IMR-90 (cell line): Measurements from ENCODE around the gene EPC1. TPM values are rescaled to one million over a fixed set of nuclear protein-coding genes. Genes with fewer than 3 reads are reported as not detected.
A peak's percentile ranks its signal among the peaks of the same experiment; 100 is the strongest.

Experiments used
- ATAC-seq: fragments of 200-7000 bp; cut with Tn5 transposase; 2 replicates; pipeline ENCODE4 v1.9.1; 2020; ENCODE audit warnings: low read depth, mild to moderate bottlenecking, moderate library complexity
- BruUV-seq: library from RNA; stranded (reverse); fragments of 400-500 nt; replicated peaks from 2 replicates; lab custom pipeline; 2021; lab: Mats Ljungman, UMichigan
- CTCF ChIA-PET: fragments of 300-600 bp; formaldehyde crosslinking; extraction: SDS; loops from one replicate; lab custom pipeline; 2021; ENCODE audit warnings: antibody characterized with exemption; lab: Yijun Ruan, JAX
- POLR2A ChIA-PET: fragments of 300-600 bp; sonication (Branson Sonifier 250); formaldehyde crosslinking; loops from one replicate; lab custom pipeline; 2022; ENCODE audit warnings: antibody characterized with exemption; ENCODE audit not compliant: unreplicated experiment; lab: Charles Lee
- DNase-seq: peaks from one replicate; pipeline ENCODE4 v3.0.0; 2013
- H2AFZ ChIP-seq: replicated peaks from 2 replicates; pipeline ENCODE3; 2013; ENCODE audit warnings: low read length, mild to moderate bottlenecking; ENCODE audit not compliant: poor library complexity
- H2AK5ac ChIP-seq: 2 replicates; pipeline ENCODE4 v1.6.1; 2013; ENCODE audit warnings: low read depth, low read length, inconsistent platforms
- H2AK9ac ChIP-seq: replicated peaks from 2 replicates; pipeline ENCODE3; 2013; ENCODE audit warnings: mild to moderate bottlenecking, low read depth, low read length, moderate library complexity; ENCODE audit not compliant: poor library complexity
- H2BK120ac ChIP-seq: 2 replicates; pipeline ENCODE4 v1.6.1; 2013; ENCODE audit warnings: low read depth, low read length, inconsistent platforms
- H2BK15ac ChIP-seq: 3 replicates; pipeline ENCODE4 v1.6.1; 2013; ENCODE audit warnings: low read depth, low read length, inconsistent platforms
- H2BK20ac ChIP-seq: 2 replicates; pipeline ENCODE4 v1.6.1; 2013; ENCODE audit warnings: low read depth, mild to moderate bottlenecking, inconsistent platforms, low read length, moderate library complexity
- H2BK5ac ChIP-seq: 2 replicates; pipeline ENCODE4 v1.6.1; 2013; ENCODE audit warnings: mild to moderate bottlenecking, low read depth, low read length, inconsistent platforms; ENCODE audit not compliant: poor library complexity, severe bottlenecking
- H3K14ac ChIP-seq: replicated peaks from 2 replicates; pipeline ENCODE4 v1.6.1; 2013; ENCODE audit warnings: low read depth, low read length, inconsistent platforms
- H3K18ac ChIP-seq: 2 replicates; pipeline ENCODE4 v1.6.1; 2013; ENCODE audit warnings: low read depth, low read length, control low read depth
- H3K23ac ChIP-seq: 2 replicates; pipeline ENCODE4 v1.6.1; 2013; ENCODE audit warnings: low read depth, low read length, inconsistent platforms
- H3K27ac ChIP-seq: 2 replicates; pipeline ENCODE4 v1.5.1; 2013; ENCODE audit warnings: mild to moderate bottlenecking, control low read depth, low read length; ENCODE audit not compliant: insufficient read depth
- H3K27me3 ChIP-seq: 2 replicates; pipeline ENCODE4 v1.6.1; 2013; ENCODE audit warnings: low read length; ENCODE audit not compliant: control insufficient read depth, insufficient read depth
- H3K36me3 ChIP-seq: 2 replicates; pipeline ENCODE4 v1.6.1; 2013; ENCODE audit warnings: low read length, mixed read lengths; ENCODE audit not compliant: control insufficient read depth, insufficient read depth
- H3K4ac ChIP-seq: 2 replicates; pipeline ENCODE4 v1.6.1; 2013; ENCODE audit warnings: low read depth, low read length, inconsistent platforms
- H3K4me1 ChIP-seq: 2 replicates; pipeline ENCODE4 v1.6.1; 2013; ENCODE audit warnings: low read length, mixed read lengths; ENCODE audit not compliant: control insufficient read depth, insufficient read depth
- H3K4me2 ChIP-seq: 2 replicates; pipeline ENCODE4 v1.6.1; 2013; ENCODE audit warnings: low read depth, mild to moderate bottlenecking, control low read depth, low read length, moderate library complexity
- H3K4me3 ChIP-seq: 2 replicates; pipeline ENCODE4 v1.5.1; 2013; ENCODE audit warnings: low read depth, mild to moderate bottlenecking, control low read depth, low read length, moderate library complexity; ENCODE audit not compliant: insufficient read depth
- H3K56ac ChIP-seq: 2 replicates; pipeline ENCODE4 v1.6.1; 2013; ENCODE audit warnings: low read length, inconsistent platforms; ENCODE audit not compliant: insufficient read depth; ENCODE audit errors: extremely low read depth
- H3K79me1 ChIP-seq, 2 experiments: 2 replicates each; pipeline ENCODE4 v1.6.1; 2013; ENCODE audit warnings: low read length in 2 of 2, inconsistent platforms in 1 of 2, low read depth in 1 of 2
- H3K9ac ChIP-seq: 2 replicates; pipeline ENCODE4 v1.6.1; 2013; ENCODE audit warnings: low read depth, low read length, control low read depth
- H3K9me1 ChIP-seq: 2 replicates; pipeline ENCODE4 v1.6.1; 2013; ENCODE audit warnings: low read length, inconsistent platforms; ENCODE audit not compliant: insufficient read depth
- H3K9me3 ChIP-seq: 2 replicates; pipeline ENCODE4 v1.6.1; 2013; ENCODE audit warnings: low read length; ENCODE audit not compliant: control insufficient read depth, insufficient read depth
- H4K20me1 ChIP-seq: 2 replicates; pipeline ENCODE4 v1.6.1; 2013; ENCODE audit warnings: low read length, inconsistent platforms; ENCODE audit not compliant: insufficient read depth
- H4K5ac ChIP-seq: 2 replicates; pipeline ENCODE4 v1.6.1; 2013; ENCODE audit warnings: mild to moderate bottlenecking, low read depth, low read length, control low read depth
- H4K8ac ChIP-seq, 2 experiments: 2 replicates each; pipeline ENCODE4 v1.6.1; 2013; ENCODE audit warnings: low read depth in 2 of 2, low read length in 2 of 2, control low read depth in 1 of 2, inconsistent platforms in 1 of 2
- H4K91ac ChIP-seq: 2 replicates; pipeline ENCODE4 v1.6.1; 2013; ENCODE audit warnings: low read depth, low read length, inconsistent platforms; ENCODE audit not compliant: insufficient read depth
- BHLHE40 ChIP-seq: fragments of 150-350 bp; IDR thresholded peaks from 2 replicates; pipeline ENCODE4 v1.6.1; 2016; ENCODE audit warnings: mild to moderate bottlenecking, low read depth, low read length
- CEBPB ChIP-seq: IDR thresholded peaks from 2 replicates; pipeline ENCODE4 v1.6.1; 2012; ENCODE audit warnings: low read depth, low read length, improper control_type of control experiment
- CHD1 ChIP-seq: IDR thresholded peaks from 2 replicates; pipeline ENCODE4 v1.6.1; 2012; ENCODE audit warnings: low read depth, low read length, improper control_type of control experiment
- ELK1 ChIP-seq: fragments of 150-350 bp; IDR thresholded peaks from 2 replicates; pipeline ENCODE4 v1.6.1; 2016; ENCODE audit warnings: low read depth, mild to moderate bottlenecking, low read length, moderate library complexity, borderline replicate concordance
- FOS ChIP-seq: fragments of 150-350 bp; IDR thresholded peaks from 2 replicates; pipeline ENCODE4 v1.6.1; 2016; ENCODE audit warnings: low read depth, low read length
- MAFK ChIP-seq: IDR thresholded peaks from 2 replicates; pipeline ENCODE4 v1.6.1; 2012; ENCODE audit warnings: low read depth, low read length, improper control_type of control experiment
- MAZ ChIP-seq: IDR thresholded peaks from 2 replicates; pipeline ENCODE4 v1.6.1; 2012; ENCODE audit warnings: low read depth, mild to moderate bottlenecking, low read length, improper control_type of control experiment, moderate library complexity, borderline replicate concordance
- MXI1 ChIP-seq: IDR thresholded peaks from 2 replicates; pipeline ENCODE4 v1.6.1; 2012; ENCODE audit warnings: low read depth, mild to moderate bottlenecking, low read length, moderate library complexity, borderline replicate concordance
- POLR2A ChIP-seq: IDR thresholded peaks from 2 replicates; pipeline ENCODE4 v1.6.1; 2012; ENCODE audit warnings: mild to moderate bottlenecking, low read depth, low read length
- RCOR1 ChIP-seq: IDR thresholded peaks from 2 replicates; pipeline ENCODE4 v1.6.1; 2012; ENCODE audit warnings: mild to moderate bottlenecking, low read length, improper control_type of control experiment; ENCODE audit not compliant: insufficient replicate concordance
- RFX5 ChIP-seq: IDR thresholded peaks from 2 replicates; pipeline ENCODE4 v1.8.0; 2012; ENCODE audit warnings: low read depth, mild to moderate bottlenecking, low read length, moderate library complexity
- WGBS, 2 experiments: methylation state at CpG; one replicate each; pipeline versions ENCODE4 v1.1.5 to v1.1.7; 2013; ENCODE audit warnings: missing lambda C conversion rate in 2 of 2; ENCODE audit not compliant: insufficient read length in 1 of 2; ENCODE audit errors: extremely low coverage in 2 of 2; 5-methylcytosine and 5-hydroxymethylcytosine counted together
- dilution Hi-C: fragments of 300-500 bp; cut with HindIII; formaldehyde crosslinking; loops from one replicate; pipeline ENCODE4 v1.14.3; 2018; ENCODE audit warnings: low sequenced_read_pairs; ENCODE audit not compliant: unreplicated experiment
- in situ Hi-C: fragments of 300-500 bp; cut with MboI; formaldehyde crosslinking; loops from 3 replicates; pipeline ENCODE4 v1.14.3; 2019; ENCODE audit warnings: low sequenced_read_pairs, inconsistent platforms, mixed read lengths
- intact Hi-C: fragments of 100-400 bp; cut with micrococcal nuclease; formaldehyde crosslinking; loops from 2 replicates; pipeline ENCODE4 v1.10.0; 2022
- polyA plus RNA-seq, 3 experiments: library from polyadenylated mRNA; depleted of rRNA; stranded (reverse); fragments of >200 nt; gene quantifications; 2 replicates each; pipeline ENCODE4 v1.2.3, GENCODE V29; 2012; ENCODE audit warnings: low replicate concordance in 1 of 3
- total RNA-seq: library from RNA; depleted of rRNA; stranded (reverse); fragments of >200 nt; gene quantifications from 2 replicates; pipeline ENCODE4 v1.2.3, GENCODE V29; 2012
- TF ChIP-seq, protein P1 (sequence below): conservative IDR thresholded peaks from 2 replicates; pipeline ENCODE4 v1.5.1; 2012; ENCODE audit warnings: mild to moderate bottlenecking, low read depth, low read length, improper control_type of control experiment

EPC1 gene
- total and polyA plus RNA-seq, 2 of the 4 experiments (the other 2 are of a cell fraction): 21.9 to 23.5 TPM

DNA sequence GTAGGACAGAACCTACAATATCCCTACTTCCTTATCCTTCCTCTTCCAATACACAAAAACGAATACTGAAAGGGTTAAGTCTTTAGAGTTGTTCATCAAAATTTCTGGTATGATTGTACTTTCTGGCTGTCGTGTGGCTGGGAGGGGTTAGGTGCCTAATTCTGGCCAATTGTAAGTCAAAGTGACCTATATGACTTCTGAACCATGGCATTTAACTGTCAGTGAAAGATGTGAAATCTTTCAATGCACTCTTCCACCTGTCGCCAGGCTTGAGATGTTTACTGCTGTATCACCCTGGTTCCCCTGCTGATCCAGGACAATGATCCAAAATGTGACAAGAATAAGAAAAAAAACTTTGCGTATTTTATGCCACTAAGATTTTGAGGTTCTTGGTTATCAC lies 20.8 kb downstream of the EPC1 start:
- Histone ChIP-seq H3K18ac (no peak overlapping the region), H4K91ac (no peak overlapping the region), H3K27me3 (no peaks in the 10 kb centered on the region), H2BK15ac (no peak overlapping the region), H2BK5ac (no peak overlapping the region), H2AFZ (no peak overlapping the region), H2BK20ac (no peak overlapping the region), H3K4me1 (peaks cover 2% of the 10 kb centered on the region; the same call in 1 of the 2 replicates), H2BK120ac (no peak overlapping the region), H3K36me3 (peaks cover 5% of the 10 kb centered on the region; the same call in 1 of the 2 replicates), H3K79me1 (peaks cover 0 to 67% of the 10 kb centered on the region in 2 experiments; a peak in 2 of 4 replicates), H2AK9ac (no peak overlapping the region), H4K5ac (no peak overlapping the region), H3K9ac (no peak overlapping the region), H3K14ac (no peak overlapping the region), H3K56ac (no peak overlapping the region), H3K4me3 (no peak overlapping the region), H2AK5ac (no peak overlapping the region), H3K9me1 (peaks cover 21% of the 10 kb centered on the region), H4K8ac (no peak overlapping the region), H3K23ac (peak overlapping the region; percentile 15; the same call in 1 of the 2 replicates), H3K4ac (no peak overlapping the region), H4K20me1 (peaks cover 84% of the 10 kb centered on the region), H3K9me3 (no peaks in the 10 kb centered on the region), H3K4me2 (no peak overlapping the region), H3K27ac (no peak overlapping the region)
- ATAC-seq: no peak
- in situ Hi-C loops: no loop called here
- ChIA-PET CTCF (no interaction called here), POLR2A (no interaction called here)
- WGBS, 2 experiments: no CpG with 5 or more reads among the region's 4 CpGs
- BruUV-seq: no TSS peak
- dilution Hi-C loops: no loop called here
- TF ChIP-seq, protein P1, sequence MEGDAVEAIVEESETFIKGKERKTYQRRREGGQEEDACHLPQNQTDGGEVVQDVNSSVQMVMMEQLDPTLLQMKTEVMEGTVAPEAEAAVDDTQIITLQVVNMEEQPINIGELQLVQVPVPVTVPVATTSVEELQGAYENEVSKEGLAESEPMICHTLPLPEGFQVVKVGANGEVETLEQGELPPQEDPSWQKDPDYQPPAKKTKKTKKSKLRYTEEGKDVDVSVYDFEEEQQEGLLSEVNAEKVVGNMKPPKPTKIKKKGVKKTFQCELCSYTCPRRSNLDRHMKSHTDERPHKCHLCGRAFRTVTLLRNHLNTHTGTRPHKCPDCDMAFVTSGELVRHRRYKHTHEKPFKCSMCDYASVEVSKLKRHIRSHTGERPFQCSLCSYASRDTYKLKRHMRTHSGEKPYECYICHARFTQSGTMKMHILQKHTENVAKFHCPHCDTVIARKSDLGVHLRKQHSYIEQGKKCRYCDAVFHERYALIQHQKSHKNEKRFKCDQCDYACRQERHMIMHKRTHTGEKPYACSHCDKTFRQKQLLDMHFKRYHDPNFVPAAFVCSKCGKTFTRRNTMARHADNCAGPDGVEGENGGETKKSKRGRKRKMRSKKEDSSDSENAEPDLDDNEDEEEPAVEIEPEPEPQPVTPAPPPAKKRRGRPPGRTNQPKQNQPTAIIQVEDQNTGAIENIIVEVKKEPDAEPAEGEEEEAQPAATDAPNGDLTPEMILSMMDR: no peak
- TF ChIP-seq ELK1 (no peak), RFX5 (no peak), BHLHE40 (no peak), MXI1 (no peak), MAZ (no peak), MAFK (no peak), CEBPB (no peak), RCOR1 (no peak), FOS (no peak), POLR2A (no peak), CHD1 (no peak)
- no peak for DNase-seq
- intact Hi-C loops: loop anchor here (5.0 kb wide), 1 partner anchor 34 kb away; no protein-coding TSS in a partner anchor
